H1 (cell line): Measurements from ENCODE around the gene CLEC14A. TPM values are rescaled to one million over a fixed set of nuclear protein-coding genes. Genes with fewer than 3 reads are reported as not detected.

Experiments
- CEBPB ChIP-seq: IDR thresholded peaks from 2 replicates; pipeline ENCODE4 v1.6.1; 2012; ENCODE audit warnings: low read depth, low read length
- CTBP2 ChIP-seq: IDR thresholded peaks from 2 replicates; pipeline ENCODE4 v1.7.0; 2011; ENCODE audit warnings: borderline replicate concordance, mild to moderate bottlenecking, moderate library complexity, mixed read lengths, low read length; ENCODE audit not compliant: insufficient read depth, insufficient read length
- GTF2F1 ChIP-seq: IDR thresholded peaks from 2 replicates; pipeline ENCODE4 v1.6.1; 2012; ENCODE audit warnings: low read depth, low read length, improper control_type of control experiment, borderline replicate concordance
- MAFK ChIP-seq: IDR thresholded peaks from 2 replicates; pipeline ENCODE4 v1.6.1; 2012; ENCODE audit warnings: low read depth, mild to moderate bottlenecking, improper control_type of control experiment, low read length
- POU5F1 ChIP-seq: IDR thresholded peaks from 2 replicates; pipeline ENCODE4 v1.6.1; 2011; ENCODE audit warnings: low read depth, mild to moderate bottlenecking, low read length, moderate library complexity
- SIX5 ChIP-seq: IDR thresholded peaks from 2 replicates; pipeline ENCODE4 v1.6.1; 2011; ENCODE audit warnings: mild to moderate bottlenecking, low read depth, low read length
- polyA plus RNA-seq, 7 experiments: library from polyadenylated mRNA; depleted of rRNA in 3 of 7; stranded (reverse) in 5 of 7; unstranded in 2 of 7; fragments of >200 nt in 5 of 7; fragments of 200-250 nt in 2 of 7; gene quantifications; 1 replicate in 5 of 7; 2 replicates in 1 of 7; 4 replicates in 1 of 7; pipeline versions ENCODE4 v1.2.1 to v1.2.3, GENCODE V29; 2011 to 2013; ENCODE audit warnings: missing spikeins in 2 of 7, mixed read lengths in 2 of 7
- total RNA-seq: library from RNA; stranded (reverse); fragmentation: NEBNext Ultra II Directional; extraction: Animal tissue kit (Norgen Biotek cat#: 25700); gene quantifications from 2 replicates; pipeline ENCODE4 v1.2.1, GENCODE V29; 2021

Gene CLEC14A
- total and polyA plus RNA-seq, 2 of the 8 experiments (the other 6 are each of a cell fraction or from before 2014, with no cell fraction given): 0.09 to 0.13 TPM

- TF ChIP-seq MAFK (no peak), CEBPB (no peak), GTF2F1 (no peak), SIX5 (no peak), POU5F1 (no peak), CTBP2 (no peak)
Observed at GRCh38 chr14:38285962-38286361, 30.1 kb upstream of the CLEC14A start (continued).
